Naive thymus-derived CD4-positive, alpha-beta T cell (primary cell): ENCODE measurements around the gene ATP13A3. TPM values are rescaled to one million over a fixed set of nuclear protein-coding genes. Genes with fewer than 3 reads are reported as not detected.

Experiments
- ATAC-seq: fragments of 150-1000 bp; cut with Tn5 transposase; 2 replicates; pipeline ENCODE4 v1.10.0; 2021; ENCODE audit warnings: mild to moderate bottlenecking, moderate library complexity
- CTCF ChIA-PET: fragments of 350-600 bp; sonication (Branson Sonifier 250); formaldehyde crosslinking; loops from one replicate; lab custom pipeline; 2021; ENCODE audit warnings: antibody characterized with exemption; lab: Charles Lee
- POLR2A ChIA-PET: fragments of 350-600 bp; sonication (Branson Sonifier 250); formaldehyde crosslinking; loops from one replicate; lab custom pipeline; 2021; ENCODE audit warnings: antibody characterized with exemption, inconsistent platforms; lab: Charles Lee
- DNase-seq, 9 donors: peaks; one replicate each; pipeline versions ENCODE4 v3.0.0 to v3.0.0-alpha.2; 2020 to 2022; ENCODE audit warnings: mixed read lengths in 1 of 9
- H3K27ac ChIP-seq: one replicate; pipeline ENCODE4 v1.7.0; 2013; ENCODE audit warnings: mild to moderate bottlenecking, low read depth, low read length, moderate library complexity
- H3K27me3 ChIP-seq, 2 donors: one replicate each; pipeline ENCODE4 v1.7.0; 2013; ENCODE audit warnings: low read length in 2 of 2, mild to moderate bottlenecking in 2 of 2, moderate library complexity in 2 of 2; ENCODE audit not compliant: control insufficient read depth in 2 of 2, insufficient read depth in 2 of 2
- H3K36me3 ChIP-seq, 3 experiments: 1 replicate in 2 of 3; 2 replicates in 1 of 3; pipeline ENCODE4 v1.7.0; 2013; ENCODE audit warnings: low read length in 3 of 3, mild to moderate bottlenecking in 3 of 3, moderate library complexity in 1 of 3; ENCODE audit not compliant: insufficient read depth in 3 of 3, control insufficient read depth in 2 of 3
- H3K4me1 ChIP-seq, 2 donors: one replicate each; pipeline ENCODE4 v1.7.0; 2013; ENCODE audit warnings: low read length in 2 of 2, mild to moderate bottlenecking in 2 of 2, moderate library complexity in 1 of 2; ENCODE audit not compliant: control insufficient read depth in 2 of 2, insufficient read depth in 2 of 2
- H3K4me3 ChIP-seq: 2 replicates; pipeline ENCODE4 v1.7.0; 2013; ENCODE audit warnings: mild to moderate bottlenecking, low read length
- H3K9me3 ChIP-seq, 3 experiments: 1 replicate in 2 of 3; 2 replicates in 1 of 3; pipeline ENCODE4 v1.7.0; 2013; ENCODE audit warnings: low read length in 3 of 3; ENCODE audit not compliant: control insufficient read depth in 2 of 3
- H3K27ac Mint-ChIP-seq, 9 donors: one replicate each; pipeline ENCODE4 v1.8.0; 2020 to 2022; ENCODE audit warnings: mixed read lengths in 9 of 9, mild to moderate bottlenecking in 8 of 9, moderate library complexity in 5 of 9, inconsistent platforms in 2 of 9
- H3K27me3 Mint-ChIP-seq, 5 donors: one replicate each; pipeline ENCODE4 v1.8.0; 2021 to 2022; ENCODE audit warnings: mixed read lengths in 5 of 5, mild to moderate bottlenecking in 1 of 5
- H3K36me3 Mint-ChIP-seq, 5 donors: one replicate each; pipeline ENCODE4 v1.8.0; 2020 to 2022; ENCODE audit warnings: mixed read lengths in 5 of 5, mild to moderate bottlenecking in 3 of 5, inconsistent platforms in 1 of 5
- H3K4me1 Mint-ChIP-seq, 7 donors: one replicate each; pipeline ENCODE4 v1.8.0; 2020 to 2022; ENCODE audit warnings: mixed read lengths in 7 of 7, mild to moderate bottlenecking in 3 of 7, inconsistent platforms in 1 of 7
- H3K4me3 Mint-ChIP-seq, 10 donors: one replicate each; pipeline ENCODE4 v1.8.0; 2020 to 2022; ENCODE audit warnings: mild to moderate bottlenecking in 10 of 10, mixed read lengths in 10 of 10, moderate library complexity in 6 of 10, inconsistent platforms in 2 of 10
- H3K9me3 Mint-ChIP-seq, 11 donors: one replicate each; pipeline ENCODE4 v1.8.0; 2020 to 2022; ENCODE audit warnings: mixed read lengths in 11 of 11, mild to moderate bottlenecking in 4 of 11, inconsistent platforms in 1 of 11, moderate library complexity in 1 of 11
- intact Hi-C, 2 donors: fragments of 100-400 bp; cut with micrococcal nuclease; formaldehyde crosslinking; loops; one replicate each; pipeline ENCODE4 v1.15.1; 2023
- polyA plus RNA-seq, 2 donors: library from polyadenylated mRNA; unstranded; fragments of 300-500 nt; fragmentation: Illumina TruSeq; gene quantifications; one replicate each; pipeline ENCODE4 v1.2.3, GENCODE V29; 2021
- total RNA-seq, 6 experiments: library from RNA in 5 of 6; stranded (reverse) in 5 of 6; gene quantifications; 1 replicate in 5 of 6; 2 replicates in 1 of 6; pipeline ENCODE4 v1.2.3 and lab custom pipeline; 2021 to 2026

The ATP13A3 gene
- total and polyA plus RNA-seq, 7 experiments from 2014 or later, result 4.6 to 81.8 (median 46.7) TPM

DNA sequence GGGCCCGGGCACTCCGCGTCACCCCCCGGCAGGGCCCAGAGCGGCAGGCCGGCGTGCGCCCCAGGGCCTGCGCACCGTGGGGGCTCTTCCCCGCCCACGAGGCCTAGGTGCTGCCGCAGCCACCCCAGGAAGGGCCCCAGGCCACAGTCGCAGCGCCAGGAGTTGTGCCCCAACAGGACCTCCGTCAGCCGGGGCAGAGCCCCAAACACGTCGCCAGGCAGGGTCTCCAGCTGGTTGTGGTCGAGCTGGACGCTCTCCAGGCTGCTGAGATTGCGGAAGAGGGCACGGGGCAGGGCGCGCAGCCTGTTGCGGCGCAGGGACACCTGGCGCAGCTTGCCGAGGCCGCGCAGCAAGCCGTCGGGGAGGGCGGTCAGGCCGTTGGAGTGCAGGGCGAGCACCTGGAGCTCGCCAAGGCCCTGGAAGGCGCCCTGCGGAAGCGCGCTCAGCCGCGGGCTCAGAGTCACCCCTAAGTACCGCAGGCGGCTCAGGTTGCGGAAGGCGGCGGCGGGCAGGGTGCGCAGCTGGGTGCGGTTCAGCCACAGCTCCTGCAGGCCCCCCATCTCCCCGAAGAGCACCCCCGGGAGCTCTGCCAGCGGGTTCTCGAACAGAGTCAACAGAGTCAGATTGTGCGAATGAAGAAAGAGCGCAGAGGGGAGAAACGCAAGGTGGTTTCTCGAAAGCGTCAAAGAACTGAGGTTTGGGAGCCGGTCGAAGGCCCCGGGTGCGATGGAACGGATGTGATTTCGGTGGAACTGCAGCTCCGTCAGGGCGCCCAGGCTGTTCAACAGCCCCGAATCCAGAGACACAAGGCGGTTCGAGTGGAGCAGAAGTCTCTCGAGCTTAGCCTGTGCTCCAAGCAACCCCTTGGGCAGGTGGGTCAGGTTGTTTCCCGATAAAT is 89.7 kb downstream of the ATP13A3 start:
- H3K4me3 Mint-ChIP-seq, result peak overlapping the region; percentile 86 to 98 (median 91)
- H3K36me3 Mint-ChIP-seq, result peaks cover 0 to 9% (median 0%) of the 10 kb centered on the region in 5 donors
- H3K27me3 ChIP-seq, result no peaks in the 10 kb centered on the region
- no peaks in the 10 kb centered on the region for H3K36me3 ChIP-seq
- ChIA-PET CTCF (interaction anchor here (0.6 to 15.5 kb wide), 5 partner anchors 10 to 88 kb away, joined by 3 to 256 read pairs (median 3); no protein-coding TSS in a partner anchor), POLR2A (interaction anchor here (0.5 to 2.6 kb wide), 20 partner anchors 8 to 1920 kb away, joined by 3 to 12 read pairs (median 5); partner anchors contain the start of genes DYNLT2B and HES1)
- DNase-seq (peak; percentile 42 to 69 (median 58)), ATAC-seq (peak; percentile 58)
- peaks cover 34 to 64% (median 47%) of the 10 kb centered on the region in 7 donors for H3K4me1 Mint-ChIP-seq
- peaks cover 0 to 6% (median 0%) of the 10 kb centered on the region in 11 donors for H3K9me3 Mint-ChIP-seq
- peak overlapping the region; percentile 73 for H3K4me3 ChIP-seq
- peak overlapping the region; percentile 81 for H3K27ac ChIP-seq
- H3K9me3 ChIP-seq, result no peaks in the 10 kb centered on the region
- peaks cover 0 to 21% (median 0%) of the 10 kb centered on the region in 5 donors for H3K27me3 Mint-ChIP-seq
- intact Hi-C loops, result loop anchor here (1.0 to 10.0 kb wide), 11 partner anchors 7 to 1138 kb away; partner anchors contain the start of genes ATP13A3 (in 1 of the 2) and HES1 (in 1 of the 2)
- peak overlapping the region; percentile 87 to 98 (median 90) for H3K27ac Mint-ChIP-seq
- peaks cover 4 to 26% of the 10 kb centered on the region in 2 donors for H3K4me1 ChIP-seq

GRCh38 chr3:194396539-194396858 is 90.3 kb downstream of the ATP13A3 start:
- H3K4me1 ChIP-seq, result peaks cover 4 to 26% of the 10 kb centered on the region in 2 donors
- H3K27ac ChIP-seq, result peak overlapping the region; percentile 81
- no peaks in the 10 kb centered on the region for H3K9me3 ChIP-seq
- H3K36me3 ChIP-seq, result no peaks in the 10 kb centered on the region
- DNase-seq (no peak), ATAC-seq (no peak)
- H3K9me3 Mint-ChIP-seq, result peaks cover 0 to 8% (median 0%) of the 10 kb centered on the region in 11 donors
- H3K4me3 ChIP-seq, result peak overlapping the region; percentile 73
- ChIA-PET CTCF (interaction anchor here (1.6 to 15.5 kb wide), 2 partner anchors 10 to 57 kb away, joined by 3 to 256 read pairs; no protein-coding TSS in a partner anchor), POLR2A (interaction anchor here (0.5 to 2.6 kb wide), 9 partner anchors 11 to 291 kb away, joined by 3 to 9 read pairs (median 5); no protein-coding TSS in a partner anchor)
- peaks cover 34 to 64% (median 47%) of the 10 kb centered on the region in 7 donors for H3K4me1 Mint-ChIP-seq
- peak overlapping the region; percentile 73 to 98 (median 93) for H3K27ac Mint-ChIP-seq
- H3K36me3 Mint-ChIP-seq, result peaks cover 0 to 9% (median 0%) of the 10 kb centered on the region in 5 donors
- intact Hi-C loops, result loop anchor here (1.0 to 10.0 kb wide), 9 partner anchors 8 to 1138 kb away; partner anchors contain the start of genes ATP13A3 (in 1 of the 2) and HES1 (in 1 of the 2)
- H3K4me3 Mint-ChIP-seq, result peak overlapping the region; percentile 82 to 98 (median 90)
- no peaks in the 10 kb centered on the region for H3K27me3 ChIP-seq
- peaks cover 0 to 22% (median 0%) of the 10 kb centered on the region in 5 donors for H3K27me3 Mint-ChIP-seq

DNA sequence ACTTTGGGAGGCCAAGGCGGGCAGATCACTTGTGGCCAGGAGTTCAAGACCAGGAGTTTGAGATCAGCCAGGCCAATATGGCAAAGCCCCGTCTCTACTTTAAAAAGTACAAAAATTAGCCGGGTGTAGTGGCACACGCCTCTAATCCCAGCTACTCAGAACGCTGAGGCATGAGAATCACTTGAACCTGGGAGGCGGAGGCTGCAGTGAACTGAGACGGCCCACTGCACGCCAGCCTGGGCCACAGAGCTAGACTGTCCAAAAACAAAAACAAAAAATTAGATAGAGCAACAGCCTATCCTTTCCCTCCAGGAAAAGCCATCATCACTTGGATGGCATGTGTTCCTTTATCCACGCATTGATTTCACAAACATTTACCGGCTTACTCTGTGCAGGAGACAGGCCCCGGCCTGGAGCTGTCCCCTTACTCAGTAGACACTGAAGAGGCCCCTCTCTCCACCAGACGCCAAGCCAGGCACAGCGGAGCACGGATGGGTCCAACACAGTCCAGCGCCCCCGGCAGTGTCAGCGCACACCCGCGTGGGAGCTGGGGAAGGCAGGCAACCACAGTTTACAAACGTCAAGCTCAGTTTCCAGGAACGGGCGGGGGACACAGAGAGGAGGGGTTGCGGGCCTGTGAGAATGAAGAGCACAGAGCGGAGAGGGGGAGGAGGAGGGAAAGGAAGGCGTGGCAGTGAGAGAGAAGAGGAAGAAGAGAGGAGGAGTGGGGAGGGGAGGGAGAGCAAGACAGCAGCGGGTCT is 90.8 kb downstream of the ATP13A3 start:
- peaks cover 0 to 14% (median 3%) of the 10 kb centered on the region in 5 donors for H3K36me3 Mint-ChIP-seq
- CTCF ChIA-PET, result interaction anchor here (0.5 to 15.5 kb wide), 4 partner anchors 10 to 732 kb away, joined by 3 to 256 read pairs (median 3); no protein-coding TSS in a partner anchor
- POLR2A ChIA-PET, result interaction anchor here (0.5 to 2.6 kb wide), 6 partner anchors 11 to 291 kb away, joined by 3 to 9 read pairs (median 4); no protein-coding TSS in a partner anchor
- H3K27ac ChIP-seq, result peak overlapping the region; percentile 81
- ATAC-seq (peak; percentile 85), DNase-seq (peak; percentile 29 to 86 (median 74))
- no peaks in the 10 kb centered on the region for H3K27me3 ChIP-seq
- no peaks in the 10 kb centered on the region for H3K36me3 ChIP-seq
- peak overlapping the region; percentile 73 to 98 (median 93) for H3K27ac Mint-ChIP-seq
- intact Hi-C loops, result loop anchor here (1.0 to 10.0 kb wide), 9 partner anchors 8 to 1139 kb away; partner anchors contain the start of genes ATP13A3 (in 1 of the 2) and HES1 (in 1 of the 2)
- peaks cover 0 to 26% (median 0%) of the 10 kb centered on the region in 5 donors for H3K27me3 Mint-ChIP-seq
- peaks cover 4 to 26% of the 10 kb centered on the region in 2 donors for H3K4me1 ChIP-seq
- peak overlapping the region; percentile 82 to 98 (median 90) for H3K4me3 Mint-ChIP-seq
- H3K4me3 ChIP-seq, result peak overlapping the region; percentile 73
- H3K4me1 Mint-ChIP-seq, result peaks cover 34 to 64% (median 47%) of the 10 kb centered on the region in 7 donors
- H3K9me3 ChIP-seq, result peaks cover 0 to 5% (median 0%) of the 10 kb centered on the region in 3 experiments
- H3K9me3 Mint-ChIP-seq, result peaks cover 0 to 13% (median 4%) of the 10 kb centered on the region in 11 donors

- H3K4me3 Mint-ChIP-seq, result peak overlapping the region; percentile 60 to 98 (median 90)
- DNase-seq, result no peak
- peaks cover 0 to 34% (median 0%) of the 10 kb centered on the region in 5 donors for H3K27me3 Mint-ChIP-seq
- intact Hi-C loops, result loop anchor here (5.0 to 10.0 kb wide), 2 partner anchors 187 to 1140 kb away; no protein-coding TSS in a partner anchor
- peak overlapping the region; percentile 15 to 98 (median 92) for H3K27ac Mint-ChIP-seq
- H3K9me3 ChIP-seq, result peaks cover 0 to 5% (median 0%) of the 10 kb centered on the region in 3 experiments
- POLR2A ChIA-PET, result no interaction called here
- H3K9me3 Mint-ChIP-seq, result peaks cover 0 to 20% (median 9%) of the 10 kb centered on the region in 11 donors
- peak overlapping the region; percentile 81 for H3K27ac ChIP-seq
- H3K36me3 ChIP-seq, result no peaks in the 10 kb centered on the region
- CTCF ChIA-PET, result interaction anchor here (1.0 to 15.5 kb wide), 3 partner anchors 9 to 55 kb away, joined by 3 to 256 read pairs (median 3); no protein-coding TSS in a partner anchor
- H3K27me3 ChIP-seq, result no peaks in the 10 kb centered on the region
- H3K36me3 Mint-ChIP-seq, result peaks cover 0 to 16% (median 5%) of the 10 kb centered on the region in 5 donors
- H3K4me3 ChIP-seq, result no peak overlapping the region
- H3K4me1 ChIP-seq, result peaks cover 4 to 26% of the 10 kb centered on the region in 2 donors
- peaks cover 35 to 62% (median 46%) of the 10 kb centered on the region in 7 donors for H3K4me1 Mint-ChIP-seq
- no peak for ATAC-seq
Measured at GRCh38 chr3:194395212-194395611, 91.6 kb downstream of the ATP13A3 start.

- Histone ChIP-seq H3K27me3 (no peaks in the 10 kb centered on the region), H3K36me3 (no peaks in the 10 kb centered on the region), H3K9me3 (peaks cover 0 to 5% (median 0%) of the 10 kb centered on the region in 3 experiments), H3K4me1 (peaks cover 0 to 7% of the 10 kb centered on the region in 2 donors), H3K4me3 (no peak overlapping the region), H3K27ac (no peak overlapping the region)
- no peak for ATAC-seq
- Mint-ChIP-seq H3K4me1 (peaks cover 17 to 36% (median 25%) of the 10 kb centered on the region in 7 donors), H3K4me3 (no peak overlapping the region), H3K27ac (no peak overlapping the region), H3K9me3 (peaks cover 0 to 25% (median 9%) of the 10 kb centered on the region in 11 donors), H3K36me3 (peaks cover 1 to 30% (median 9%) of the 10 kb centered on the region in 5 donors), H3K27me3 (peaks cover 0 to 30% (median 0%) of the 10 kb centered on the region in 5 donors)
- DNase-seq, result no peak
- ChIA-PET POLR2A (no interaction called here), CTCF (interaction anchor here (0.7 kb wide), 1 partner anchor 11 kb away, joined by 3 read pairs; no protein-coding TSS in a partner anchor)
- intact Hi-C loops, result loop anchor here in 1 of 2 donors (10.0 kb wide), 1 partner anchor 1142 kb away; no protein-coding TSS in a partner anchor
Measured at GRCh38 chr3:194392576-194392975, 94.2 kb downstream of the ATP13A3 start.
